Esophagus muscularis mucosa (tissue), 4 donors: Measurements from ENCODE around the gene PIWIL4.
A peak's percentile ranks its signal among the peaks of the same experiment; 100 is the strongest.

Experiments used
- CTCF ChIP-seq, 3 experiments: fragments of 200-600 bp in 2 of 3; fragments of 450-650 bp in 1 of 3; sonication (generic) in 2 of 3; IDR thresholded peaks; one replicate each; pipeline ENCODE4 v1.5.1; 2017 to 2019; ENCODE audit warnings: antibody characterized with exemption in 3 of 3, mild to moderate bottlenecking in 2 of 3, moderate library complexity in 1 of 3
- EP300 ChIP-seq: sonication (generic); formaldehyde crosslinking; IDR thresholded peaks from one replicate; pipeline ENCODE4 v1.6.1; 2017; ENCODE audit warnings: antibody characterized with exemption
- POLR2AphosphoS5 ChIP-seq, 2 donors: sonication (generic); formaldehyde crosslinking; IDR thresholded peaks; one replicate each; pipeline ENCODE4 v1.6.1; 2017; ENCODE audit warnings: antibody characterized with exemption in 2 of 2

GRCh38 chr11:94623120-94623735, 56.1 kb downstream of the PIWIL4 start:
- TF ChIP-seq CTCF (IDR thresholded peaks at IDR 0.05) (peak; percentile 78 to 88 (median 86)), EP300 (no peak), POLR2AphosphoS5 (IDR thresholded peaks at IDR 0.05) (peak in 1 of 2 donors; percentile 43)
